ENCODE measurements around the gene ATXN7L1.
"Not testable (repeated sequence)": the region's sequence is repeated elsewhere in the genome, so short reads cannot be mapped to it uniquely, and the experiment has no call there.

The ATXN7L1 gene

GRCh38 chr7:105743351-105744090, 132.9 kb downstream of the ATXN7L1 start:
- no peak for DNase-seq (ENCODE audit: low spot score)

GRCh38 chr7:105742787-105743186, 133.6 kb downstream of the ATXN7L1 start:
- DNase-seq (ENCODE audit: low spot score), result no peak

GRCh38 chr7:105741982-105742381, 134.4 kb downstream of the ATXN7L1 start:
- DNase-seq (ENCODE audit: low spot score), result no peak

- DNase-seq (ENCODE audit: low spot score), result no peak
Observed at GRCh38 chr7:105738133-105738532, 138.3 kb downstream of the ATXN7L1 start.

- DNase-seq (ENCODE audit: low spot score), result no peak
Observed at GRCh38 chr7:105734233-105734632, 142.2 kb downstream of the ATXN7L1 start.

- no peak for DNase-seq (ENCODE audit: low spot score)
Observed at GRCh38 chr7:105731042-105731441, 145.4 kb downstream of the ATXN7L1 start.

- no peak for DNase-seq (ENCODE audit: low spot score)
Observed at GRCh38 chr7:105728028-105728427, 148.4 kb downstream of the ATXN7L1 start.

- no peak for DNase-seq (ENCODE audit: low spot score)
Observed at GRCh38 chr7:105724688-105725087, 151.7 kb downstream of the ATXN7L1 start.

- no peak for DNase-seq (ENCODE audit: low spot score)
Observed at GRCh38 chr7:105723572-105723971, 152.8 kb downstream of the ATXN7L1 start.

- DNase-seq (ENCODE audit: low spot score), result no peak
Observed at GRCh38 chr7:105721571-105722104, 154.8 kb downstream of the ATXN7L1 start.

- no peak for DNase-seq (ENCODE audit: low spot score)
Observed at GRCh38 chr7:105719919-105720318, 156.5 kb downstream of the ATXN7L1 start.

GRCh38 chr7:105719395-105719794, 157.0 kb downstream of the ATXN7L1 start:
- no peak for DNase-seq (ENCODE audit: low spot score)

GRCh38 chr7:105718511-105718925, 157.9 kb downstream of the ATXN7L1 start:
- DNase-seq (ENCODE audit: low spot score), result no peak

- DNase-seq (ENCODE audit: low spot score), result no peak
Observed at GRCh38 chr7:105715528-105715927, 160.9 kb downstream of the ATXN7L1 start.

- no peak for DNase-seq (ENCODE audit: low spot score)
Observed at GRCh38 chr7:105713488-105714465, 162.6 kb downstream of the ATXN7L1 start.

- no peak for DNase-seq (ENCODE audit: low spot score)
Observed at GRCh38 chr7:105712877-105713276, 163.5 kb downstream of the ATXN7L1 start.

GRCh38 chr7:105711726-105712402, 164.5 kb downstream of the ATXN7L1 start:
- no peak for DNase-seq (ENCODE audit: low spot score)

- not testable (repeated sequence) for DNase-seq (ENCODE audit: low spot score)
Observed at GRCh38 chr7:105710720-105711119, 165.7 kb downstream of the ATXN7L1 start.

- DNase-seq (ENCODE audit: low spot score), result no peak
Observed at GRCh38 chr7:105708763-105709080, 167.7 kb downstream of the ATXN7L1 start.

GRCh38 chr7:105707967-105708762, 168.2 kb downstream of the ATXN7L1 start:
- DNase-seq (ENCODE audit: low spot score), result no peak

GRCh38 chr7:105707381-105707780, 169.0 kb downstream of the ATXN7L1 start:
- DNase-seq (ENCODE audit: low spot score), result no peak

Data from hematopoietic multipotent progenitor cell treated with erythropoietin and hydrocortisone succinate and interleukin-3 and kit ligand, for 17 days (in vitro differentiated cells).